MM.1S (cell line): ENCODE measurements around the gene HSD3B1.
A peak's percentile ranks its signal among the peaks of the same experiment; 100 is the strongest.

Source experiments
- DNase-seq: peaks from one replicate; pipeline ENCODE4 v3.0.0-alpha.2; 2015
- H2AFZ ChIP-seq: fragments of 300-600 bp; sonication (generic); 2 replicates; pipeline ENCODE4 v1.6.0; 2016; ENCODE audit warnings: antibody characterized with exemption, low read length
- H3F3A ChIP-seq: fragments of 300-600 bp; sonication (generic); 2 replicates; pipeline ENCODE4 v1.6.1; 2016; ENCODE audit warnings: mild to moderate bottlenecking, antibody characterized with exemption, low read length, moderate library complexity, mixed read lengths; ENCODE audit not compliant: insufficient read depth
- H3K27ac ChIP-seq: fragments of 300-600 bp; sonication (generic); 2 replicates; pipeline ENCODE4 v1.5.1; 2016; ENCODE audit warnings: mild to moderate bottlenecking, low read length
- H3K27me3 ChIP-seq: fragments of 300-600 bp; sonication (generic); replicated peaks from 2 replicates; pipeline ENCODE4 v1.6.0; 2016; ENCODE audit warnings: low read length; ENCODE audit not compliant: insufficient read depth
- H3K36me3 ChIP-seq: fragments of 300-600 bp; sonication (generic); replicated peaks from 2 replicates; pipeline ENCODE4 v1.6.1; 2016; ENCODE audit warnings: mild to moderate bottlenecking, low read length, mixed read lengths; ENCODE audit not compliant: insufficient read depth
- H3K4me1 ChIP-seq: fragments of 300-600 bp; sonication (generic); 2 replicates; pipeline ENCODE4 v1.6.1; 2016; ENCODE audit warnings: low read length, mixed read lengths
- H3K4me2 ChIP-seq: fragments of 300-600 bp; sonication (generic); 2 replicates; pipeline ENCODE4 v1.6.0; 2016; ENCODE audit warnings: low read depth, low read length
- H3K4me3 ChIP-seq: fragments of 300-600 bp; sonication (generic); 2 replicates; pipeline ENCODE4 v1.5.1; 2016; ENCODE audit warnings: low read length, mixed read lengths
- H3K79me2 ChIP-seq: fragments of 300-600 bp; sonication (generic); 2 replicates; pipeline ENCODE4 v1.6.1; 2016; ENCODE audit warnings: mixed run types, low read length, mixed read lengths
- H3K9ac ChIP-seq: fragments of 300-600 bp; sonication (generic); 2 replicates; pipeline ENCODE4 v1.6.1; 2016; ENCODE audit warnings: low read length, mixed read lengths
- H3K9me2 ChIP-seq: fragments of 300-600 bp; sonication (generic); replicated peaks from 2 replicates; pipeline ENCODE4 v1.6.1; 2016; ENCODE audit warnings: mild to moderate bottlenecking, low read length, mixed read lengths; ENCODE audit not compliant: insufficient read depth
- H3K9me3 ChIP-seq: fragments of 300-600 bp; sonication (generic); replicated peaks from 2 replicates; pipeline ENCODE4 v1.6.1; 2016; ENCODE audit warnings: mild to moderate bottlenecking, low read length, mixed read lengths; ENCODE audit not compliant: insufficient read depth
- H4K20me1 ChIP-seq: fragments of 300-600 bp; sonication (generic); 2 replicates; pipeline ENCODE4 v1.6.1; 2016; ENCODE audit warnings: mild to moderate bottlenecking, low read length, moderate library complexity, mixed read lengths; ENCODE audit not compliant: insufficient read depth
- CTCF ChIP-seq: fragments of 300-600 bp; sonication (generic); IDR thresholded peaks from 2 replicates; pipeline ENCODE4 v1.5.1; 2016; ENCODE audit warnings: antibody characterized with exemption, low read length, mixed read lengths
- EZH2 ChIP-seq: fragments of 300-600 bp; sonication (generic); optimal IDR thresholded peaks from 2 replicates; pipeline ENCODE3; 2017; ENCODE audit warnings: low read depth, mild to moderate bottlenecking, antibody characterized with exemption, low read length, mixed read lengths
- EZH2phosphoT487 ChIP-seq: fragments of 300-600 bp; sonication (generic); IDR thresholded peaks from 2 replicates; pipeline ENCODE4 v1.6.1; 2018; ENCODE audit warnings: antibody characterized with exemption, low read length

Gene HSD3B1

GRCh38 chr1:119547306-119547705 lies 40.3 kb downstream of the HSD3B1 start:
- Histone ChIP-seq H3K4me2 (no peak overlapping the region), H3K9ac (no peak overlapping the region), H3K79me2 (no peaks in the 10 kb centered on the region), H2AFZ (no peak overlapping the region), H4K20me1 (no peaks in the 10 kb centered on the region), H3K4me1 (no peaks in the 10 kb centered on the region), H3K9me3 (no peaks in the 10 kb centered on the region), H3K27me3 (no peaks in the 10 kb centered on the region), H3K9me2 (no peaks in the 10 kb centered on the region), H3F3A (no peaks in the 10 kb centered on the region), H3K27ac (no peak overlapping the region), H3K36me3 (no peaks in the 10 kb centered on the region), H3K4me3 (no peak overlapping the region)
- DNase-seq = no peak
- TF ChIP-seq CTCF (no peak), EZH2phosphoT487 (no peak), EZH2 (no peak)

GRCh38 chr1:119547805-119548204 lies 40.8 kb downstream of the HSD3B1 start:
- Histone ChIP-seq H3K27ac (no peak overlapping the region), H3K36me3 (no peaks in the 10 kb centered on the region), H3K79me2 (no peaks in the 10 kb centered on the region), H2AFZ (no peak overlapping the region), H3K4me1 (no peaks in the 10 kb centered on the region), H3K9me3 (no peaks in the 10 kb centered on the region), H3K27me3 (no peaks in the 10 kb centered on the region), H3F3A (no peaks in the 10 kb centered on the region), H3K9me2 (no peaks in the 10 kb centered on the region), H3K4me3 (no peak overlapping the region), H4K20me1 (no peaks in the 10 kb centered on the region), H3K4me2 (no peak overlapping the region), H3K9ac (no peak overlapping the region)
- TF ChIP-seq EZH2phosphoT487 (no peak), EZH2 (no peak), CTCF (no peak)
- DNase-seq = no peak

GRCh38 chr1:119549719-119550132 lies 42.7 kb downstream of the HSD3B1 start:
- Histone ChIP-seq H3K27me3 (no peaks in the 10 kb centered on the region), H3K4me1 (no peaks in the 10 kb centered on the region), H3K4me3 (no peak overlapping the region), H3K36me3 (no peaks in the 10 kb centered on the region), H3K9me2 (no peaks in the 10 kb centered on the region), H2AFZ (no peak overlapping the region), H3K4me2 (no peak overlapping the region), H3K27ac (no peak overlapping the region), H4K20me1 (no peaks in the 10 kb centered on the region), H3K9me3 (no peaks in the 10 kb centered on the region), H3K79me2 (no peaks in the 10 kb centered on the region), H3F3A (no peaks in the 10 kb centered on the region), H3K9ac (no peak overlapping the region)
- peak; percentile 30 for DNase-seq
- TF ChIP-seq CTCF = peak; percentile 37
- TF ChIP-seq EZH2 = no peak
- TF ChIP-seq EZH2phosphoT487 = no peak

- Histone ChIP-seq H3K9ac (no peak overlapping the region), H3K9me2 (no peaks in the 10 kb centered on the region), H3K27ac (no peak overlapping the region), H3K9me3 (no peaks in the 10 kb centered on the region), H3K79me2 (no peaks in the 10 kb centered on the region), H2AFZ (no peak overlapping the region), H3K36me3 (no peaks in the 10 kb centered on the region), H3K4me2 (no peak overlapping the region), H3K4me3 (no peak overlapping the region), H3K4me1 (no peaks in the 10 kb centered on the region), H3F3A (no peaks in the 10 kb centered on the region), H4K20me1 (no peaks in the 10 kb centered on the region), H3K27me3 (no peaks in the 10 kb centered on the region)
- no peak for DNase-seq
- TF ChIP-seq EZH2phosphoT487 (no peak), CTCF (no peak), EZH2 (no peak)
Measured at GRCh38 chr1:119550381-119550780, 43.4 kb downstream of the HSD3B1 start.
